Fibroblast of lung (primary cell): ENCODE measurements around the gene EYS.

Experiments used
- CTCF ChIP-seq, 2 donors: IDR thresholded peaks in 1 of 2; conservative IDR thresholded peaks in 1 of 2; 1 replicate in 1 of 2; 2 replicates in 1 of 2; pipeline ENCODE4 v1.5.1; 2011 to 2012; ENCODE audit warnings: low read length in 2 of 2, control low read depth in 1 of 2, inconsistent platforms in 1 of 2, low read depth in 1 of 2, mild to moderate bottlenecking in 1 of 2
- EZH2 ChIP-seq: IDR thresholded peaks from 2 replicates; pipeline ENCODE4 v1.5.1; 2012; ENCODE audit warnings: low read length, control low read depth, mild to moderate bottlenecking; ENCODE audit errors: missing control alignments

GRCh38 chr6:64281167-64281566 lies 1425.9 kb downstream of the EYS start:
- TF ChIP-seq CTCF (conservative IDR thresholded peaks at IDR 0.05 in 1 of 2, IDR thresholded peaks at IDR 0.05 in 1 of 2; ENCODE audit: low read depth in 1 of 2, low read length in 2 of 2) (no peak), EZH2 (no peak)
